Nephron progenitor cell (in vitro differentiated cells): ENCODE data around the gene TJP2.

Experiments
- DNase-seq: peaks from one replicate; pipeline ENCODE4 v3.0.0; 2021
- H3K27ac Mint-ChIP-seq: 2 replicates; pipeline ENCODE4 v1.8.0; 2021; ENCODE audit warnings: mild to moderate bottlenecking, moderate library complexity, mixed read lengths
- H3K27me3 Mint-ChIP-seq: 2 replicates; pipeline ENCODE4 v1.8.0; 2021; ENCODE audit warnings: mild to moderate bottlenecking, low read depth, mixed read lengths; ENCODE audit not compliant: poor library complexity
- H3K36me3 Mint-ChIP-seq: 2 replicates; pipeline ENCODE4 v1.8.0; 2021; ENCODE audit warnings: low read depth, mixed read lengths
- H3K4me1 Mint-ChIP-seq: 2 replicates; pipeline ENCODE4 v1.8.0; 2021; ENCODE audit warnings: mixed read lengths
- H3K4me3 Mint-ChIP-seq: 2 replicates; pipeline ENCODE4 v1.8.0; 2021; ENCODE audit warnings: mild to moderate bottlenecking, moderate library complexity, mixed read lengths
- H3K9me3 Mint-ChIP-seq: 2 replicates; pipeline ENCODE4 v1.8.0; 2021; ENCODE audit warnings: mild to moderate bottlenecking, moderate library complexity, mixed read lengths
- CTCF ChIP-seq: fragments of 200-600 bp; sonication (generic); IDR thresholded peaks from 2 replicates; pipeline ENCODE4 v1.5.0; 2021; ENCODE audit warnings: antibody characterized with exemption

The TJP2 gene

GRCh38 chr9:69204849-69205248, 30.8 kb downstream of the TJP2 start:
- Mint-ChIP-seq H3K27me3 (no peaks in the 10 kb centered on the region), H3K9me3 (no peaks in the 10 kb centered on the region), H3K4me3 (no peak overlapping the region), H3K4me1 (peaks cover 18% of the 10 kb centered on the region), H3K36me3 (no peaks in the 10 kb centered on the region), H3K27ac (peak overlapping the region; percentile 11)
- no peak for TF ChIP-seq CTCF
- DNase-seq, result no peak

GRCh38 chr9:69206047-69206446, 32.0 kb downstream of the TJP2 start:
- TF ChIP-seq CTCF, result no peak
- no peaks in the 10 kb centered on the region for H3K9me3 Mint-ChIP-seq
- no peak for DNase-seq
- no peaks in the 10 kb centered on the region for H3K36me3 Mint-ChIP-seq
- H3K27ac Mint-ChIP-seq, result no peak overlapping the region
- H3K4me3 Mint-ChIP-seq, result no peak overlapping the region
- peaks cover 18% of the 10 kb centered on the region for H3K4me1 Mint-ChIP-seq
- no peaks in the 10 kb centered on the region for H3K27me3 Mint-ChIP-seq

- H3K9me3 Mint-ChIP-seq, result no peaks in the 10 kb centered on the region
- TF ChIP-seq CTCF, result no peak
- no peak overlapping the region for H3K4me3 Mint-ChIP-seq
- H3K27ac Mint-ChIP-seq, result no peak overlapping the region
- H3K36me3 Mint-ChIP-seq, result no peaks in the 10 kb centered on the region
- H3K4me1 Mint-ChIP-seq, result peaks cover 18% of the 10 kb centered on the region
- DNase-seq, result no peak
- H3K27me3 Mint-ChIP-seq, result no peaks in the 10 kb centered on the region
These were observed 33.4 kb downstream of the TJP2 start for GRCh38 chr9:69207503-69207902.

- no peak overlapping the region for H3K27ac Mint-ChIP-seq
- H3K9me3 Mint-ChIP-seq, result no peaks in the 10 kb centered on the region
These were observed 37.5 kb downstream of the TJP2 start for GRCh38 chr9:69211424-69212036.

GRCh38 chr9:69213647-69214046, 39.6 kb downstream of the TJP2 start:
- DNase-seq, result no peak
- no peaks in the 10 kb centered on the region for H3K9me3 Mint-ChIP-seq
- no peak overlapping the region for H3K4me3 Mint-ChIP-seq
- no peak for TF ChIP-seq CTCF
- no peaks in the 10 kb centered on the region for H3K27me3 Mint-ChIP-seq
- no peaks in the 10 kb centered on the region for H3K4me1 Mint-ChIP-seq
- peaks cover 6% of the 10 kb centered on the region for H3K36me3 Mint-ChIP-seq
- no peak overlapping the region for H3K27ac Mint-ChIP-seq

More at GRCh38 chr9:69211424-69212036, 37.5 kb downstream of the TJP2 start:
- no peaks in the 10 kb centered on the region for H3K27me3 Mint-ChIP-seq
- no peaks in the 10 kb centered on the region for H3K36me3 Mint-ChIP-seq
- H3K4me3 Mint-ChIP-seq, result no peak overlapping the region
- H3K4me1 Mint-ChIP-seq, result no peaks in the 10 kb centered on the region
- TF ChIP-seq CTCF, result no peak
- DNase-seq, result no peak

GRCh38 chr9:69214939-69215338, 40.9 kb downstream of the TJP2 start:
- Mint-ChIP-seq H3K27me3 (no peaks in the 10 kb centered on the region), H3K4me3 (no peak overlapping the region), H3K4me1 (no peaks in the 10 kb centered on the region), H3K36me3 (peaks cover 8% of the 10 kb centered on the region), H3K27ac (no peak overlapping the region), H3K9me3 (no peaks in the 10 kb centered on the region)
- no peak for DNase-seq
- TF ChIP-seq CTCF, result no peak
